Right lobe of liver (tissue), 6 donors: ENCODE results near the gene HDAC9. TPM values are rescaled to one million over a fixed set of nuclear protein-coding genes. Genes with fewer than 3 reads are reported as not detected.

Experiments
- ATAC-seq, 4 donors: fragments of 200-7000 bp; cut with Tn5 transposase; one replicate each; pipeline ENCODE4 v1.9.1; 2020; ENCODE audit warnings: mild to moderate bottlenecking in 4 of 4, moderate library complexity in 4 of 4
- DNase-seq, 3 donors: peaks; one replicate each; pipeline ENCODE4 v3.0.0-alpha.2; 2020
- H3K27ac ChIP-seq, 3 donors: fragments of 200-600 bp; one replicate each; pipeline ENCODE4 v1.8.0; 2022
- H3K27me3 ChIP-seq, 2 donors: fragments of 200-600 bp; one replicate each; pipeline ENCODE4 v1.8.0; 2022
- H3K36me3 ChIP-seq, 4 donors: fragments of 200-600 bp; sonication (generic) in 1 of 4; one replicate each; pipeline versions ENCODE4 v1.5.1 to v1.8.0; 2017 to 2022; ENCODE audit warnings: control low read depth in 1 of 4
- H3K4me1 ChIP-seq, 4 donors: fragments of 200-600 bp; sonication (generic) in 1 of 4; one replicate each; pipeline versions ENCODE4 v1.5.1 to v1.8.0; 2017 to 2022; ENCODE audit warnings: control low read depth in 1 of 4
- H3K4me3 ChIP-seq, 3 donors: fragments of 200-600 bp; one replicate each; pipeline ENCODE4 v1.8.0; 2022
- H3K9me3 ChIP-seq, 4 donors: fragments of 200-600 bp; sonication (generic) in 1 of 4; one replicate each; pipeline versions ENCODE4 v1.5.1 to v1.8.0; 2017 to 2022; ENCODE audit warnings: control low read depth in 1 of 4
- CTCF ChIP-seq, 4 donors: fragments of 200-600 bp in 3 of 4; fragments of 450-650 bp in 1 of 4; IDR thresholded peaks; one replicate each; pipeline versions ENCODE4 v1.5.1 to v1.8.0; 2016 to 2022; ENCODE audit warnings: antibody characterized with exemption in 4 of 4, mild to moderate bottlenecking in 2 of 4
- POLR2A ChIP-seq: fragments of 450-650 bp; IDR thresholded peaks from one replicate; pipeline ENCODE4 v1.6.1; 2017; ENCODE audit warnings: antibody characterized with exemption, mild to moderate bottlenecking
- WGBS: methylation state at CpG from one replicate; pipeline ENCODE4 v1.1.6; 2018; ENCODE audit warnings: low coverage, low lambda C conversion rate; ENCODE audit not compliant: insufficient coverage; ENCODE audit errors: missing lambda C conversion rate; 5-methylcytosine and 5-hydroxymethylcytosine counted together
- intact Hi-C, 2 donors: fragments of 100-400 bp; cut with DNase I; formaldehyde crosslinking; loops; one replicate each; pipeline versions ENCODE4 v1.11.2 to v1.14.1; 2022
- total RNA-seq, 6 experiments: library from RNA; depleted of rRNA in 2 of 6; stranded (reverse); fragments of >200 nt in 2 of 6; fragmentation: NEBNext Ultra II Directional in 3 of 6; extraction: Animal tissue kit (Norgen Biotek cat#: 25700) in 3 of 6; gene quantifications; one replicate each; pipeline versions ENCODE4 v1.1.0 to v1.2.4, GENCODE V29; 2016 to 2023
- donor health status: DM: no; HTN: yes; CAD: no.
- donor health status: DM: no; HTN: no; CAD: no.
- donor health status: DM: no; HTN: no; CAD: no.
- donor health status: DM: no; HTN: yes; CAD: no.
- donor health status: DM: no; HTN: yes; CAD: no.

Gene HDAC9
- total RNA-seq, 6 experiments from 2014 or later = 1.0 to 4.1 (median 2.5) TPM

DNA sequence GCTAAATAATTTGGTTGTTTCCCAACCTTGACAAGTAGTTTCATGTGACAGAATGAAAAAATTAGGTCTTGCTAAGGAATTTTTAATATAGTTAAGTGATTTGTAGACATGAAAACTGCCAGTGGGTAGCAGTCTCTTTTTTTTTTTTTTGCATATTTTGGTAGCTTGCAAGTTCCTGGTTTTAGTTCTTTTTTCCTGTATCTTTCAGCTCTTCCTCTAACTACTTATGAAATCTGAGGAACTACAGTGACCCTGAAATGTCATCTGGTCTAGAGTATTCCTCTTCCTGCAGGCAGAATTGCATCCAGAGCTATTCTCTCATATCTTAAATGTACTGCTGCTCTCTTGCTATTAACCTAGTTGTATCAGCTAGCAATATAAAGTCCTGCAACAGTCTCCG is 160.4 kb downstream of the HDAC9 start:
- 86% methylated on average over 1 of the region's 1 CpG for WGBS
- Histone ChIP-seq H3K27ac (no peak overlapping the region), H3K9me3 (no peaks in the 10 kb centered on the region), H3K4me1 (no peaks in the 10 kb centered on the region), H3K4me3 (no peak overlapping the region), H3K27me3 (no peaks in the 10 kb centered on the region), H3K36me3 (no peaks in the 10 kb centered on the region)
- TF ChIP-seq CTCF (IDR thresholded peaks at IDR 0.05) (no peak), POLR2A (no peak)
- DNase-seq = no peak
- intact Hi-C loops = no loop called here
- peak in 2 of 4 donors; percentile 33 to 65 for ATAC-seq

DNA sequence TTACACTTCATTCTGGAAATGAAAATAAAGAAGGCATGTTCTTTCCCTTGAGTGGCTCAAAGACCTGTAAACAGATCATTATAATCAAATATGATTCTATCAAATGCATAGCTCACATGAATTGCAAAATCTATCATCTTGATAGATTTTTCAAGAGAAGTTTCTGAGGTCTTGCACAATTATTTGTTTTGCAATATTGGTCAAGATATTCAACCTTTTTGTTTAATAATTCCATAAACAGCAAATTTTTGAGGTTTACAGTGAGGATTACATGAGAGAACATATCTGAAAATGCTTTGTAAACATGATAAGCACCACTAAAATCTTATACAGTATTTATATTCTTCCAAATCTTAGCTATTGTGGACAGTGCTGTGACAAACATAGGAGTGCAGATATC is 160.8 kb downstream of the HDAC9 start:
- H3K9me3 ChIP-seq = no peaks in the 10 kb centered on the region
- TF ChIP-seq CTCF (IDR thresholded peaks at IDR 0.05) (no peak), POLR2A (no peak)
- no peaks in the 10 kb centered on the region for H3K4me1 ChIP-seq
- no peaks in the 10 kb centered on the region for H3K27me3 ChIP-seq
- intact Hi-C loops = no loop called here
- H3K27ac ChIP-seq = no peak overlapping the region
- H3K36me3 ChIP-seq = no peaks in the 10 kb centered on the region
- no peak overlapping the region for H3K4me3 ChIP-seq
- DNase-seq (no peak), ATAC-seq (no peak)

DNA sequence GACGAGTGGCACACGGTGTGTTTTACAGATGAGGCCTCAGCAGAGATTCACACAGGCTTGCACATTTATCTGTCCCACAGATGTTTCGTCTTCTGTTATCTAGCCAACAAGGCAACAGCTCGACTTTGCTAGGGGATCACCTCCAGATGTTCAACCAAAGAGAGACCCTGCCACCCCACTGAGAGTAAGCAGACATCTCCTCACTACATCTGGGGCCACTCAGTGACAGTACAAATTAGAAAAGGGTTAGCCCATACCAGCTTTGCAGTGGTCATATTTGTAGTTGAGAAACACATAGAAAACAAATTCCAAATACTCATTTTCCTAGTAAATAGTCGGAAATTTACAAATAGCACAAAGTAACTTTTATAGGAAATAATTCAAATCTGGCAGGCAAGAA is 164.2 kb downstream of the HDAC9 start:
- intact Hi-C loops = no loop called here
- 37% methylated on average over 5 of the region's 5 CpGs for WGBS
- Histone ChIP-seq H3K27me3 (no peaks in the 10 kb centered on the region), H3K9me3 (no peaks in the 10 kb centered on the region), H3K27ac (no peak overlapping the region), H3K36me3 (no peaks in the 10 kb centered on the region), H3K4me3 (no peak overlapping the region), H3K4me1 (no peaks in the 10 kb centered on the region)
- ATAC-seq (no peak), DNase-seq (no peak)
- TF ChIP-seq CTCF (IDR thresholded peaks at IDR 0.05) = no peak
- no peak for TF ChIP-seq POLR2A

DNA sequence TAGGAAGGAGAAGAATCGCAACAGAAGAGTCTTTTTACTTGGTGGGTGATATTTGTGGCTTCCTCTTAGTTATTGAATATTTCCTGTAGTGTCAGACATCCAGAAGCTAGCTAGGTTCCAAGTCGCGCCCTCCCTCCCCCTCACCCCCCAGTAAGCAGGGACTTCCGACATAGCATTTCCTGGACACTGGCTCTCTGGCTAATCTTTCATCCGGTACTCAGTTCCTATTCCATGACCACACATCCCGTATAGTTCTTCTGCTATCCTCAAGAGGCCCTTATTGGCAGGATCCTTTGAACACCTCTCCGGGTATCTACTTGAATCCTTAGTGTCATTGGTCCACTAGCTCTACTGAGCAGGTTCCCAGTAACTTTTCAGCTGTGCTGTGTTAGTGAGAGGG is 167.8 kb downstream of the HDAC9 start:
- ATAC-seq = peak; percentile 56 to 80 (median 63)
- intact Hi-C loops = no loop called here
- WGBS = 36% methylated on average over 6 of the region's 7 CpGs
- Histone ChIP-seq H3K4me1 (no peaks in the 10 kb centered on the region), H3K27me3 (no peaks in the 10 kb centered on the region), H3K36me3 (no peaks in the 10 kb centered on the region), H3K27ac (no peak overlapping the region), H3K4me3 (no peak overlapping the region), H3K9me3 (no peaks in the 10 kb centered on the region)
- DNase-seq = peak in 1 of 3 donors; percentile 15
- TF ChIP-seq POLR2A (no peak), CTCF (IDR thresholded peaks at IDR 0.05) (no peak)

GRCh38 chr7:18666107-18666728 is 170.7 kb downstream of the HDAC9 start:
- ATAC-seq (peak; percentile 87 to 96 (median 92)), DNase-seq (peak; percentile 70 to 76 (median 75))
- TF ChIP-seq POLR2A (no peak), CTCF (IDR thresholded peaks at IDR 0.05) (peak; percentile 48 to 91 (median 81))
- no peaks in the 10 kb centered on the region for H3K9me3 ChIP-seq
- intact Hi-C loops = no loop called here
- H3K4me3 ChIP-seq = no peak overlapping the region
- no peak overlapping the region for H3K27ac ChIP-seq
- no peaks in the 10 kb centered on the region for H3K27me3 ChIP-seq
- H3K4me1 ChIP-seq = no peaks in the 10 kb centered on the region
- H3K36me3 ChIP-seq = no peaks in the 10 kb centered on the region
- 6% methylated on average over 4 of the region's 4 CpGs for WGBS
